Erythroblast (primary cell): ENCODE measurements around the gene CD44.

Experiments used
- GATA1 ChIP-seq: IDR thresholded peaks from 2 replicates; pipeline ENCODE4 v1.6.1; 2011; ENCODE audit warnings: low read depth, mild to moderate bottlenecking, control low read depth, low read length, moderate library complexity
- POLR2A ChIP-seq: IDR thresholded peaks from 2 replicates; pipeline ENCODE4 v1.6.1; 2011; ENCODE audit warnings: mild to moderate bottlenecking, low read length

GRCh38 chr11:35245786-35246185 lies 106.8 kb downstream of the CD44 start:
- no peak for TF ChIP-seq POLR2A
- no peak for TF ChIP-seq GATA1
